GM18909 (cell line): ENCODE data around the gene GTF2H4.

Experiments used
- ATAC-seq: cut with Tn5 transposase; IDR thresholded peaks from one replicate; pipeline ENCODE4 v1.9.1; 2021; ENCODE audit warnings: mild to moderate bottlenecking; ENCODE audit not compliant: unreplicated experiment, poor library complexity

Gene GTF2H4

DNA sequence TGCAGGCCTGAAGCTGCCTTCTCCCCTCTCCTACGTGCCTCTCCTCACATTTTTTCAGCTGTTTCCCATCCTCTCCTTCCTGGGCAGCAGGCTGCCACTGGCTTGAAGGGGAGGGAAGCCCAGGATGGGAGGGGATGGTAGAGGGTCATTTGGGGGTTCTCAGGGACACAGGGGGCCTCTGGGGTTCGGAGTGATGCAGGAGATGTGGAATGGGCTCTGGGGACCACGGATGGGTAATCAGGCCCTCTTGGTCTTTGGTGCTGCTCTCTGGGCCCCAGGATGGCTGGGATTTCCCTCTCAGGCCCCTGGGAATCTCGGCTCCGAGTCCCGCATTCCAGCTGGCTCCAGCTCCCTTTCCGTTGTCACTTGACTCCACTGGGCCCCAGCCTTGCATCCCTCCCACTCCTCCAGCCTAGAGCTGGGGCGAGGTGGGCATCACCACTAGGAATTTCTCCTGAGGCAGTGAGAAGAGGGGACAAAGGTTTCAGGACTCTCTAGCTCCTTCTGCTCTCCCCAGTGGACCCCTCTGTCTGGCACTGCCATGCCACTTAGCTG lies 25.7 kb upstream of the GTF2H4 start:
- ATAC-seq, result no peak

DNA sequence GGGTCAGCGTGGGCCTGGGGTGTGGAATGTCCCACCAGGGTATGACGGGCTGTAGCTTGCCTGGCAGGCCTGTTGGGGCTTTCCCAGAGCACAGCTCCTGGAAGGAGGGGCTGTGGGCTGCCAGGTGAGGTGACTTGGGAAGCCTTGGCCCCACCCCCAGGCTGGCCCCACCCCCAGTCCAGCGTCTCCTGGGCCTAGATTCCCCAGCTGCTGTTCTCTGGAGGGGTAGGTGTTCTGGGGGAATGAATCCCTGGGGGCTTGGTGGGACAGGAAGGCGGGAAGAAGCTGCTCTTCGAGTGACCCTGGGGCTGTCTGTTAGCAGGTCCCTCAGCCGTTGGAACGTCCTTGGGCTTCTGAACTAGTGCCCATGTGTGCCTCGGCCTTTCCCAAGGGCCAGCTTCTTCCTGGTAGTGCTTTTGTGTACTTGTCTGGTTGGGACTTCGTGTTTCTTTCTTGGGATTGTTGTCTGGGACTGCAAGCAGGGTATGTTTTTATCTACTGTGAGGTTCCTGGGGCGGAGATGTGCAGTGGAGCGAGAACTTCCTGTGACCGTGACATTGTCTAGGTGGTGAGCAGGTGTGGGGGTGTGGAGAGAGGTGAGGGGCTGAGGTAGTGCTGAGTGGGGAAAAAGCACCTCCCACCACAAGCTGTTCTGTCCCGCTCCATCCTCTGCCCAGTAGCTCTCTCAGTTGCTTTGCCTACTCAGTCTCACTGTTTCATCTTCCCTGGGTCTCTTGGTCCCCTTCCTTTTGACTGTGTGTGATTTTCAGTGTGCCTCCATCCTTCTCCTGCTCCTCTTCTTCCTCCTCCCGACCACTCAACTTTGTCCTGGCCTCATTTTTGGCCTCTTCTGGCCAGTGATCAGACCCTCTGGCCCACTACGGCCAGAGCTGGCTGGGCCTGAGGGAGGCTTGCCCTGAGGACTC lies 25.0 kb upstream of the GTF2H4 start:
- no peak for ATAC-seq

DNA sequence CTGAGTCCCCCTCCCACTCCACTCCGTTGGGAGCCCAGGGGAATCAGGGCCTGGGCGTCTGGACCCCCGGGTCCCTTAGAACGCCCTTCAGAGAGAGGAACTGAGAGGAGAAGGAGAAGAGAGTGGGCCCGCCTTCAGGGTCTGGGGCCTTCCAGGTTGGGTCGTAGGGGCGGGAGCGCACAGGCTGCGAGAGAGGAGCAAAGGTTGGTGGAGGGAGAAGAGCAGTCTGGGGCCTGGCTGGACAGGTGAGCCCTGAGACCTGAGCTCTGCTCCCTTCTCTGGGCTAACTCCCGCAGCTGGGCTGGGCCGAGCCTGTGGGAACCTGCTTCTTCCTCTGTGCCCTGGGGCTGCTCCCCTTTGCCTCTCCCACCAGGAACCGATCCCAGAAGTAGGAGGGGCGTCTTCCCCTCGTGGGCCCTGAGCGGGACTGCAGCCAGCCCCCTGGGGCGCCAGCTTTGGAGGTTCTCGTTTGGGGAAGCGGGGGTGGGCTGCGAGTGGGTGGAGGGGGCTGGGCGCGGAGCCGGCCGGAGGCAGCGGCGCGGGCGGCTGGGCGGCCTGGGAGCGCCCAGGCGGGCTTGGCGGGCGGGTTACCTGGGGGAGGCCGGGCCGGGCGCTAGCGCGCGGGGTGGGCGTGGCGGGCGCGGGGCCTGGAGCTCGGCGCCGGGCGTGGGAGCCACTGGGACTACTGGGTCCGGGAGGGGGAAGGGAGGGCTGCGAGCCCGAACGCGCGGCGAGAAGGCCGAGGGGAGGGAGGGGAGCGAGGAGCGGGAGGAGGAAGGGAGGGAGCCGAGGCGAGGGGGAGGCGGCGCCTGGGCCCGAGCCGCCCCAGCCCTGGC lies 24.1 kb upstream of the GTF2H4 start, which contains the start of gene DDR1:
Gene DDR1, plus strand, starts transcription at position 835 of the 836 bp plus-strand sequence. CDS start 4,211 bp downstream, outside the sequence.
- no peak for ATAC-seq

DNA sequence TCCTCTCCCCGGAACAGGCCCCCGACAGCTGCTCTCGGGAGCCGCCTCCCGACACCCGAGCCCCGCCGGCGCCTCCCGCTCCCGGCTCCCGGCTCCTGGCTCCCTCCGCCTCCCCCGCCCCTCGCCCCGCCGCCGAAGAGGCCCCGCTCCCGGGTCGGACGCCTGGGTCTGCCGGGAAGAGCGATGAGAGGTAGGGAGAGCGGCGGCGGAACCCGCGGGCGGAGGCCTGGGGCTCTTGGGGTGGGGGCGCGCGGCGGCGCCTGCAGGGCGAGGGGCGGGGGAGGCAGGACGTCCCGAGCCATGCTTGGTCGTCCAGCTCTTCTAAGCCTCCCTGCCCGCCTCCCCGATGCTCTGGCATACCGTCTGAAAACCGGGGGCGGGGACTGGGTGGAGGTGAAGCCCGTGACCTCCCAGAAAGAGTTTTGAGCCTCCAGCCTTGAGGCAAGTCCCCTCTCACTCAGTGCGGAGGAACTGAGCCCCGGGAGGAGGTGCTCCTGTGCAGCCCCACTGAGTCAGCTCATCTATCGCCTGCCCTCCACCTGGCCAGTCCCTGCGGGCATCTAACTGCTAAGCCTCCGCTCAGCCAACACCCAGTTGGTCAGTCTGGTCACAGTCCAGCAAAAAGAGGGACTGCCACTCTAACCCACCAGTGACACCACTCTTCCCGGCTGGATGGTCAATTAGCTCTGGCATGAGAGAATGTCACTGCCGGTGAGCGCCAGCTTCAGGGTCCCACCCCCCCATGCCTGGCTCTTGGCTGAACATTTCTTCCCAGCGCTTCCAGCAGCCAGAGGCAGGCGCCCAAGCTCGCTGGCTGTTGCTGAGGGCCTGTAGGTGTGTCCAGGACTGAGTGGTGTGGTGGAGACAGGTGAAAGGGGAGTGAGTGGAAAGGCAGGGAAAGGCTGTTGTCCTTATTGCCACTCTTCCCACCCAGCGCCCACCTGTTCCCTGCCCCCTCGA lies 23.2 kb upstream of the GTF2H4 start:
- ATAC-seq, result no peak

DNA sequence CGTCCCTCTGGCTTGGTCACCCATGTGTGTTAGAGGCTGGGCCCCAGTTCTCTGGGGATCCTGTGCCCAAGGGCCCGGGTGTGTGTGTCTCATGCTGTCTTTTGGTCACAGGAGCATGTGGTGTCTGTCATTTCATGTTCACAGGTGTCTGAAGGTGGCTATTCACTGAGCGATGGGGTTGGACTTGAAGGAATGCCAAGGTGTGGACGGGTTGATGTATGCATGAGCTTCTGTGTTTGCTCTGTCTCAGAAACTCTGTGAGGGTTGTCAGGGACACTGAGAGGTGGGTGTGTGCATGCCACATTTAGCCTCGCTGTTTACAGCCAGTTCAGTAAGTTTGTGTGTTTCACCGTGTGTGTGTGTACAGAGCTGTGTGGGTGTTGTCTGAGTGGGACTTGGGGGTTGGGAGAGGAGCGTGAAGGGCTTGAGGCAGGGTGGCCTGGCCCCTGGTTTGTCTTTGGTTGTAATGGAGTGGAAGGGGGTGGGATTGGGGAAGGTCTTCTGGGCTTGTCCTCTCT lies 22.5 kb upstream of the GTF2H4 start:
- no peak for ATAC-seq

DNA sequence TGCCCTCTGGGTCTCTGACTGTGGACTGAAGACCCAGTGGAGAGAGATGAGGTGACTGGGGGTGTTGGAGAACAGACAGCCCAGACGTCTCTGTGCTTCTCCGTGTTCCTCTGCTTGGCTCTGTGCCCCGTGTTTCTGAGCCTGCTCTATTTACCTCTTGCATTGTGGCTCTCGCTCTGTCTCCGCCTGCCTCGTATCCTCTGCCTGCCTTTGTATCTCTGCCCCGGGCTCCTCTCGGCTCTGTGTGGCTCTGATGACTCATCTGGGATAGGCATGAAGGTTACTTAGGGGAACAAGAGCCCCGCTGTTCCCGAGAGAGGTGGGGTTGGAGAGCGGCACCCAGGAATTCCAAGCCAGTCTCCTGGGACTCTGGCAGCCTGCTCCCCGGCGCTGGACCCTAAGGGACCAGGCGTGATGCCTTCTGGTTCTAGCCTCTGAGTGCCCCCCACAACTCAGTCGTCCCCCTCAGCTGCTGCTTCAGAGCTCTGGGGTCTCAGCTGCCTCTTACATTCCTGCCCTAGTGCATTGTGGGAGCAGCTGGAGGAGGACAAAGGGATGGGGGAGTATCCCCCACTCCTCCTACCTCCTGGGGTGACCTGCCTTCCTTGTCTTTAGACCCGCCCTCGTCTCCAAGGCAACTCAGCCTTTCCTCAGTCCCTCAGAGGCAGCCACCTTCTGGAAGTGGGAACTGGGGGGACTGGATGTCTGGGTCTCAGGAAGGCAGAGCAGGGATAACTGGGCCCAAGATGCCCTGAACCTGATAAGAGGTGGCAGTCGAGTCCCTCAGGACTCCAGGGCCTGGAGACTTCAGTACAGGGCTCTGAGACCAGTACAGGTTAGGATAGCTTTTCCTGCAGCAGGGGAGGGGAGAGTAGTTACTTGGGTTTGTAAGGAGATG lies 21.8 kb upstream of the GTF2H4 start:
- ATAC-seq, result no peak

DNA sequence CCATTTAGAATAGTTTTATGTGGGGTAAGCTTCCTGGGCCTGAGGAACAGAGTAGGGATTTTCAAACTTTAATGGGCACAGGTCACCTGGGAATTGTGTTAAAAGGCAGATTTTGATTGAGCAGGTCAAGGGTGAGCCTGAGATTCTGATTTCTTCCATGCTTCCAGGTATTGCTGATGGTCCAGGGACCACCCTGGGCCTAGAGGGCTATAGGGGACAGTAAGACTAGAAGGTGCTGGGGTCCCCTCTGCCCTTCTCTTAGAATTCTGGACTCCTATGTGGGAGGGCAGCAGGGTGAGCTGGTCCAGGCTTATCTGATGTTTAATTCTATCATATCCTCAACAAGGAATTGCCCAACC lies 21.1 kb upstream of the GTF2H4 start:
- ATAC-seq, result no peak

DNA sequence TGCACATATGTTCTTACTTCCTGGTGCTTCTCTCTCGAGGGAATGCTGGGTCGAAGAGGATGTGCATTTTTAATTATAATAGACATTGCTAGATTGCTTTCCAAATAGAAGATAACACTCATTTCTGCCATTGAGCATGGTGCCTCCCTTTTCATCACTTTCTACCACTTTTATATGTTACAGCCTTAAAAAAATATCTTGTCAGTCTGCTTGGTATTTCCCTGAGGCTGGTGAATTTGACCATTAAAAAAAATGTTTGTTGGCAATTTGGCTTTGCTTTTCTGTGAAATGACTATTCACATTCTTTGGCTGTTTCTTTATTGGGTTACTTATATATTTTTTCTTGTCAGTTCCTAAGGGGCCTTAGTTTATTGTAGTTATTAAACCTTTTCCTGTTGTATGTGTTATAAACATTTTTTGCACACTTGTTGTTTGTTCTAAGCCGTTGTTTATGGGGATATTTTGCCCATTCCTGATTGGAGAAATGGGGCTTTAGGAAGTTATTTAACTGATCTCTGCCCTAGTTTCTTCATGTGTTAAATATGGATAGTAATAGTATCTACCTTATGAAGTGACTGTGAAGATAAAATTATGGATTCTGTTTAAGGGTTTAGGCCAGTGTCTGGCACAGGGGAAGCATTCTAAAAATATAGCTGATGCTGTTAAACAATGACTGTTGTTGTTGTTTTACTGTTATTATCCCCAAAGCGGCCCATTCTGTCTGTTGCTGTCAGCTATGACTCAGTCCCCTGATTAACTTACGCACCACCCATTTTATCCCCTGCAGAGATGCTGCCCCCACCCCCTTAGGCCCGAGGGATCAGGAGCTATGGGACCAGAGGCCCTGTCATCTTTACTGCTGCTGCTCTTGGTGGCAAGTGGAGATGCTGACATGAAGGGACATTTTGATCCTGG lies 19.8 kb upstream of the GTF2H4 start:
- ATAC-seq, result no peak

DNA sequence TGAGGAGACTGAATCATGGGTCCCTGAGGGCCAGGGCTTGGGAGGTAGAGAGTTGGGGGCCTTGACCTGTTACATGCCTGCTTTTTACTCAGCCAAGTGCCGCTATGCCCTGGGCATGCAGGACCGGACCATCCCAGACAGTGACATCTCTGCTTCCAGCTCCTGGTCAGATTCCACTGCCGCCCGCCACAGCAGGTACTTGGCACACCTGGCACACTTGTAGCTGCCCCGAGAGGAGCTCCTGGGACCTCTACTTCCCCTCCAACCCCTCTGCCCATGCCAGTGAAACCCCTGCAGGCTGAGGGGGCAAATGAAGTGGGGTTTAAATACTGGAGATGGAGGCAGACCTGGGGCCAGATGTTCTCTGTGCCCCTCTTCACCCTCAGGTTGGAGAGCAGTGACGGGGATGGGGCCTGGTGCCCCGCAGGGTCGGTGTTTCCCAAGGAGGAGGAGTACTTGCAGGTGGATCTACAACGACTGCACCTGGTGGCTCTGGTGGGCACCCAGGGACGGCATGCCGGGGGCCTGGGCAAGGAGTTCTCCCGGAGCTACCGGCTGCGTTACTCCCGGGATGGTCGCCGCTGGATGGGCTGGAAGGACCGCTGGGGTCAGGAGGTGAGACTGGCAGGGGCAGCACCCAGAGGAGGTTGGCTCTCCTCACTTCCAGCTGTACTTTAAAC lies 19.1 kb upstream of the GTF2H4 start:
- ATAC-seq, result no peak

DNA sequence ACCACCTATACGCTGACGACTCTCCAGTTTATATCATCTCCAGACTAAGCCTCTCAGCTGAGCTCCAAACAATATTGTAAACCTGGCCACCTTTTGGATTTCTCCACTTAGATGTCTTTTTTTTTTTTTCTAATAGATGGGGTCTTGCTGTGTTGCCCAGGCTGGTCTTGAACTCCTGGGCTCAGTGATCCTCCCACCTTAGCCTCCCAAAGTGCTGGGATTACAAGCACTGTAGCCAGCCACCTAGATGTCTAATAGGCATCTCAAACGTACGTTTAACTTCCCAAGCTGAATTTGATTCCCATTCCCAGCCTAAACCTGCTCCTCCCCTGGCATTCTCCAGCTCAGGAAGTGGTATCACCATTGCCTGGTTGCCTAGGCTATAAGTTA lies 18.5 kb upstream of the GTF2H4 start:
- no peak for ATAC-seq

DNA sequence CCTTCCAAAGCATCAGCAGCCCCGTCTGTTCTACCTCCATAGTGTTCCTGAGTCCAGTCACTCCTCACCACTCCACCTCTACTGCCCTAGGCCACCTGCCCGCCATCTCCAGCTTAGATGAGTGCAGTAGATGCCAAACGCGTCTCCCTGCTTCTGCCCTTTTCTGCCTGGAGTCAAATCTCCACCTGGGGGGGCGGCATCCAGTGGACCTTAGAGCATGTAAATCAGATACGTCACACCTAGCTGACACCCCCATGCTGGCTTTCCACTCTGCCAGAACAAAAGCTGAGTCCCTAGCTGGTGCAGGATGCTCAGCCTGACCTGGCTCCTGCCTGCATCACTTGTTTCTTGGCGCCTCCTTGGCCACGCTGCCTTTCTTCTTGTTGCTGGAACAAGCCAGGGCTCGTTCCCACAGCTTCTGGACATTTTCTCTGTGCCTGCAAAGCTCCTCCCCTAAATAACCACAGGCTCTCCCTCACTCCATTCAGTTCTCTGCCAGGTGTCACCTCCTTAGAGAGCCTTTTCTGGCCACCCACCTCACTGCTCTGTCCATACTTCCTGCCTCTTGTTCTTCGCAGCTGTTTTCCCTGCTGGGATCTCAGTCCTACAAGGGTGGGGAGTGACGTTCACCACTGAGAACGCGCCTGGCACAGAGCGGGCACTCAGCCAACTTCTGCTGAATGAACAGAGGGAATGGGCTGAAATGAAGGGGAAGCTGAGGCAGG lies 17.9 kb upstream of the GTF2H4 start:
- ATAC-seq, result no peak

DNA sequence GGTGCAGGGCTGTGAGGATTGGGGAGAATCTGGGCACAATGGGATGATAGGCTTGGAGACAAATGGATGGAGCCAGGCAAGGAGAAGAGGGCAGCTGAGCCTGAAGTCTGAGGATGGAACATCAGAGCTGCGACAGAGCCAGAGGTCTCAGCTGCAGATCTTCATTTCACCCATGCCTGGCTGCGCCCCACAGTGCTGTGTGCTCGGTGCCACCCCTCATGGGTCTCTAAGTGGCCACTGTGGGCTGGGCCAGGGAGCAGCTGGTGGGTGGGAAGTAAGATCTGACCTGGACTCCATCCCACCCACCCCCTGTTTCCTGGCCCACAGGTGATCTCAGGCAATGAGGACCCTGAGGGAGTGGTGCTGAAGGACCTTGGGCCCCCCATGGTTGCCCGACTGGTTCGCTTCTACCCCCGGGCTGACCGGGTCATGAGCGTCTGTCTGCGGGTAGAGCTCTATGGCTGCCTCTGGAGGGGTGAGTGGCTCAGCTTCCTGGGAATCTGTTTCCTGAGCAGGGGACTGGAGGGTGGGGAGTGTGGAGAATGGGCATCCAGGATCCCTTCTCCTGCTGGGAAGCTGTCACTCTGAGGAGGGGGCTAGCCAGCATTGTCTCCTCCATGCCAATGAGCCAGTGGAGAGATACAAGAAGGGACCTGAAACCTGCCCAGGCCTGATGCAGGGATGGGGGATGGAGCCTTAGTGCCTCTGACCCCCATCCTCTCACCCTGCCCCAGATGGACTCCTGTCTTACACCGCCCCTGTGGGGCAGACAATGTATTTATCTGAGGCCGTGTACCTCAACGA lies 17.2 kb upstream of the GTF2H4 start:
- no peak for ATAC-seq

DNA sequence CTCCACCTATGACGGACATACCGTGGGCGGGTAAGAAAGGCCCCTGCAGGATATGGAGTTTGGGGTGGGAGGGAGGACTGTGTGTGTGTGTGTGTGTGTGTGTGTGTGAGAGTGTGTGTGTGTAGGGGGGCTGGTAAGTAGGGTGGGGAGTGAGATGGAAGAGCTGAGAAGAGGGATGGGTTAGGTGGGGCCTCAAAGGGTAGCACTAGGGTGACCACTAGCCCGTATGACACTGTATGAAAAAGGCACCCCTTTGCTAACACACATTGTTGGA lies 16.6 kb upstream of the GTF2H4 start:
- ATAC-seq, result no peak

DNA sequence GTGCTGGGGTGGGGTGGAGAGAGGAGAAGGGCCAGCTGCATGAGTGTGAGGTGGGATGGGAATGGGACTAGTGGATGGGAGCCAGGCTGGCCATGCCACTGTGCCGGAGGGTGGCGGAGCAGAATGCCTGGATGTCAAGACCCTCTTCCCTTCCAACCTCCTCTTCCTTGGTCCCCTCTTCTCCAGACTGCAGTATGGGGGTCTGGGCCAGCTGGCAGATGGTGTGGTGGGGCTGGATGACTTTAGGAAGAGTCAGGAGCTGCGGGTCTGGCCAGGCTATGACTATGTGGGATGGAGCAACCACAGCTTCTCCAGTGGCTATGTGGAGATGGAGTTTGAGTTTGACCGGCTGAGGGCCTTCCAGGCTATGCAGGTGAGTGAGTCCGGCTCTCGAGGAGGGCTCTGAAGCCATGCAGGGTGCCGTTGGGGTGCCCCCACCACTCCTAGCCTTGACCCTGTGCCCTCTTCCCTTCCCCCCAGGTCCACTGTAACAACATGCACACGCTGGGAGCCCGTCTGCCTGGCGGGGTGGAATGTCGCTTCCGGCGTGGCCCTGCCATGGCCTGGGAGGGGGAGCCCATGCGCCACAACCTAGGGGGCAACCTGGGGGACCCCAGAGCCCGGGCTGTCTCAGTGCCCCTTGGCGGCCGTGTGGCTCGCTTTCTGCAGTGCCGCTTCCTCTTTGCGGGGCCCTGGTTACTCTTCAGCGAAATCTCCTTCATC lies 16.0 kb upstream of the GTF2H4 start:
- no peak for ATAC-seq

DNA sequence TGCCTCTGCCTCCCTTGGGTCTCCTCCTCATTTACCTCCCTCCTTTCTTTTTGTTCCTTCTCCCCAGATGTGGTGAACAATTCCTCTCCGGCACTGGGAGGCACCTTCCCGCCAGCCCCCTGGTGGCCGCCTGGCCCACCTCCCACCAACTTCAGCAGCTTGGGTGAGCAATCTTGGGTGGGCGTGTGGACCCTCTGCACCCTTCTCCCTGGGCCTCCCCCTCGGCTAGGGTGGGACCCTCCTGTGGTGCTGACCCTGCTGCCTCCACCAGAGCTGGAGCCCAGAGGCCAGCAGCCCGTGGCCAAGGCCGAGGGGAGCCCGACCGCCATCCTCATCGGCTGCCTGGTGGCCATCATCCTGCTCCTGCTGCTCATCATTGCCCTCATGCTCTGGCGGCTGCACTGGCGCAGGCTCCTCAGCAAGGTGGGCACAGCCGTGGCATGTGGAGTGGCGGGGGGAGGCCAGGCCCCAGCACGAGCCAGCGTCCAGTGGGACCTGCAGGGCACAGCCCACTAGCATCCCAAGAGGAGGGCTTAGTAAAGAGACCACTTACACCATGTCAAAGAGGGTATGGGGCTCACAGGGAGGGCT lies 14.9 kb upstream of the GTF2H4 start:
- ATAC-seq, result no peak
